GM12801 (cell line): ENCODE measurements around the gene NUCB2.

Experiments used
- TF ChIP-seq, protein P1 (sequence below): IDR thresholded peaks from one replicate; pipeline ENCODE4 v1.5.1; 2011; ENCODE audit warnings: control low read depth; ENCODE audit not compliant: insufficient read length; ENCODE audit errors: extremely low read depth

Gene NUCB2

DNA sequence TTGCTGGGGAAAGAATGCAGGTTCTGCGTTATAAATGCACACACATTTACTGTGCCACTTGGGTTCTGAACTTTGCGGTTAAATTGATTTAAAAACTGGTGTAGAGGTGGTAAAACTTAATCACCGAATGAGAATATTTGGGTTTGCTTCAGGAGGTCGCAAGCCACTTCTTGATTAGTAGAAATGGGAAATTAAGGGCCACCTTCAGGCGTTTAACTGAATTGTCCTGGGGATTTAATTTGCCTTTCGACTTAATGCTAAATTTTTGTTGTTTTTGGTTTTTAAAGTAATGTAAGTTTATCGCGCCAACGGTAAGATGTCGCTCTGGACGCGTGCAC is 74.6 kb downstream of the NUCB2 start:
- TF ChIP-seq, protein P1, sequence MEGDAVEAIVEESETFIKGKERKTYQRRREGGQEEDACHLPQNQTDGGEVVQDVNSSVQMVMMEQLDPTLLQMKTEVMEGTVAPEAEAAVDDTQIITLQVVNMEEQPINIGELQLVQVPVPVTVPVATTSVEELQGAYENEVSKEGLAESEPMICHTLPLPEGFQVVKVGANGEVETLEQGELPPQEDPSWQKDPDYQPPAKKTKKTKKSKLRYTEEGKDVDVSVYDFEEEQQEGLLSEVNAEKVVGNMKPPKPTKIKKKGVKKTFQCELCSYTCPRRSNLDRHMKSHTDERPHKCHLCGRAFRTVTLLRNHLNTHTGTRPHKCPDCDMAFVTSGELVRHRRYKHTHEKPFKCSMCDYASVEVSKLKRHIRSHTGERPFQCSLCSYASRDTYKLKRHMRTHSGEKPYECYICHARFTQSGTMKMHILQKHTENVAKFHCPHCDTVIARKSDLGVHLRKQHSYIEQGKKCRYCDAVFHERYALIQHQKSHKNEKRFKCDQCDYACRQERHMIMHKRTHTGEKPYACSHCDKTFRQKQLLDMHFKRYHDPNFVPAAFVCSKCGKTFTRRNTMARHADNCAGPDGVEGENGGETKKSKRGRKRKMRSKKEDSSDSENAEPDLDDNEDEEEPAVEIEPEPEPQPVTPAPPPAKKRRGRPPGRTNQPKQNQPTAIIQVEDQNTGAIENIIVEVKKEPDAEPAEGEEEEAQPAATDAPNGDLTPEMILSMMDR: no peak

DNA sequence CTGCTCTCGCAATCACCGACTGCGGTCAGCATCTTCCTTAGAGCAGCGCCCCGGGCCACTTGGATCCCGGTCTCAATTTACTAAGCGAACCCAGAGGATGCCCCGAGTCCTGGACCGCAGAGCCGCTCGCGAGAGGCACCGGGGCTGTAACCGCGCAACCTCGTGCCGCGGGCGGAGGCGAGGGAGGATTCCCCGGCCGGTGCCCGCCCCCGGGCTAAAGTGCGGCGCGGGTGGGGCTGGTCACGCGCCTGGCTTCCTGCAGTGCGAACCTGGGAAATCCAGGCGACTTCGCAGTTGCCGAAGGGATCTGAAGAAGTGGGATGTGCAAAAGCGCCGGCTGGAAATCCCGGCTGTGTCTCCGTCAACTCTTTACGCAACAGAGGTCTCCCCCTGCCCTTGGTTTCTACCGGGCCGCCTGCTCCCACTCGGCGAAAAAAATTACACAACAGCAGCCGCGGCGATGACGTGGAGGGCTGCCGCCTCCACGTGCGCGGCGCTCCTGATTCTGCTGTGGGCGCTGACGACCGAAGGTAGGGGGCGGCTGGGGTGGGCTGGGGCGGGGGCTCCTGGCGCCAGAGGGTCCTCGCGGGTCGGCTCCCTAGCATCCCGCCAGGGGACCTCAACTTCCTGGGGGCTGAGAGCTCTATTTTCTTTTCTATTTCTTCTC is 75.1 kb downstream of the NUCB2 start, which contains the start of gene NCR3LG1:
TSS of gene NCR3LG1 (plus strand) at position 291 of the 667 bp plus-strand sequence. CDS start at position 461, 170 bp downstream.
- TF ChIP-seq, protein P1: no peak

DNA sequence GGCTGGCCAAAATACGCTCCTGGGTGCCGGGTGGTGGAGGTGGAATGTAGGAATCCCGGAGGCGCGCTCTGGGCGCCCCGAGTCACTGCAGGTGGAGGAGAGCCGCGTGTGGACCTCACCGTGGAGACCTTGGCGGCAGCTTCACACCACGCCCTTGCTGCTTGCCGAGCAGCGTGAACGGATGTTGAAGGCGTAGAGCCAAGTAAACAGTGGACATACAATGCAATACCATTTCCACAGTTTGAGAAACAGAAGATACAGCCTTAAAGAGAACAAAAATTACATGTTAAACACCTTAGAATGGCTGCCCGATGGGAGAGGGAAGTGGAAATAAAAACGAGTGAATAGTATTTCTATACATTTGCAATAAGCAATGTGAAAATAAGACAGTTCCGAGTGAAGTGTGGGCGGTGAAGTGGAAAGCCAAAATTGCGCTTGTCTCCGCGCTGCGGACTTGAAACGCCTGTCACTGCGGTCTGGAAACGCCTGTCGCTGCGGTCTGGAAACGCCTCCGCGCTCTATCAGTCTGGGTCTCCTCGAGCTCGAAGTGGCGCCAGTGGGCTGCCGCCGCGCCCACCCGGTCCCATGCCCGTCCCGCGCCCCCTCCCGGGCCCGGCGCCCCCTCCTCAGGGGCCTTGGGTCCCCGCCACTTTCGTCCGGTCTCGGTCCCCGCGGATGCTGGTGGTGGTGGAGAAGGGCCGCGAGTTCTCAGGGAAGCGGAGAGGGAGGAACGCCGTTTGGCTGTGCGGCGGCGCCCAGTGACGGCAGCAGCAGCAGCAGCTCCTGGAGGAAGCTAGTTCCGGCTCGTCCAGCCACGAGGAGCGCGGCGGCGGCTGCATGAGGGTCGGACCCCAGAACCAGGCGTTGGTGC is 76.6 kb downstream of the NUCB2 start:
- TF ChIP-seq, protein P1: no peak

DNA sequence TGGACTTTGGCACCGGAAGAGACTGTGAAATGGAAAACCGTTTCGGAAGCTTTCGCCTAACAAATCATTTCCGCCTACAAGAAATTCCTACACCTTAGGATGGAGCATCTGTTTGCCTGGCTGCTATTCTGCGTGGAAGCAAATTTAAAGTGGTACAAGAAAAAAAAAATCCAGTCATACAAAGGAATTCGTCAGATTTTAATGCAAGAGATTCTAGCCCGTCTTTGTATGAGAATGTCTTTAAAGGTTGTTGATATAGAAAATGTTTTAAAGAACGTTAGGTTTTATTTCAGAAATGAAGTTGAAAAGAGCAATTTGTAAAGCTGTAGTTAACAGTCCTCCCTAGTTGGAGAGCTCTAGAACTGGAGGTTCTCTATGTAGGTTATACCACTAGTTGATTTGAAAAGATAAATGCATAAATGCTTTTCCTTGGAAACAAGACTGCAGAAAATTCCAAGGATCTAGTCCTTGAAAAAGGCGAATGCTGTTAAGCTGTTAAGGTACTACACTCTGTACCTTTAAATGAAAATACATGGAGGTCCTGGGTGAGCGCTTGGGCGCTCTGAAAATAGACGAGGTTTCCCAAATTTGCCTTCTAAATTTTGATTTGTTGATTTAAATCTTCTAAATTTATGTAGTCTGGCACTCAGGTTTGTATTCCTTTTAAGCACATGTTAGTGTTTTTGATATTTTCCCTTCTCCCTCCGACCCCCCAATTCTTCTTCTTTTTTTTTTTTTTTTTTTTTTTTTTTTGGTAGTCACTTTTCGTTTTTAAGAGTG is 77.5 kb downstream of the NUCB2 start:
- TF ChIP-seq, protein P1: no peak

DNA sequence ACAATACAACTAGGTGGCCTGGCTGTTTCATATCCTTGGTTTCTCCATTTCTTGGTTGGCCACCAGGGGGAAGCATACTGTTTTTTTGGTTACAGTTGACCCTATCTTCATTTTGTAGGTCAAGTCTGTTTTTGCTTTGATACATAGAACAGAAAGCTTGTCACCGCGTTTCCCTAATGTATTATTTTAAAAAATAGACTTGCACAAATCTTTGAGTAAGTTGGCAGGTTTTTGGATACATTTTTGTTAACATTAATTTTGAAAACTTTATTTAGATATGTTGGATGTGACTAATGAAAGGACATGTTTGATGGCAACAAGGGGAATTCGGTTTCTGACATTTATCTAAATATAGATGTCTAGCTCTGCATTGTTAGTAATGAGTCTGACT is 78.1 kb downstream of the NUCB2 start:
- TF ChIP-seq, protein P1: no peak

DNA sequence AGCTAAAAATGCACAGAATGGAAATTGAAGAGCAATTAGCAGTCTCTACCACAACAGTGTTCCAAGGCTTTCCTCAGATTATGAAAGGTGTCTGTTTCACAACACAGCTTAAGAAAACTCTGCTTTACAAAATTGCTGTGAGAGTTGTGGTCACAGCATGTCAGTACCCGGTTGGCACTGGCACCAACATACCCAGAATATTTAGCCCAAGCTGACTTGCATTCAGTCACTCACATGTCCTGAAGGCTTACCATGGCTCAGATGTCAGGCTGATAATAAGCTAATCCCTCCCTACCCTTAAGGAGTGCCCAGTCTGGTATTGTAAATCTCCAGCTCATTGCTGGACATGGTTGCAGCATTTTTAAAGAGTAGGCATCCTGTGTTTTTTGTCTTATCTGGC is 90.0 kb downstream of the NUCB2 start:
- TF ChIP-seq, protein P1: no peak

DNA sequence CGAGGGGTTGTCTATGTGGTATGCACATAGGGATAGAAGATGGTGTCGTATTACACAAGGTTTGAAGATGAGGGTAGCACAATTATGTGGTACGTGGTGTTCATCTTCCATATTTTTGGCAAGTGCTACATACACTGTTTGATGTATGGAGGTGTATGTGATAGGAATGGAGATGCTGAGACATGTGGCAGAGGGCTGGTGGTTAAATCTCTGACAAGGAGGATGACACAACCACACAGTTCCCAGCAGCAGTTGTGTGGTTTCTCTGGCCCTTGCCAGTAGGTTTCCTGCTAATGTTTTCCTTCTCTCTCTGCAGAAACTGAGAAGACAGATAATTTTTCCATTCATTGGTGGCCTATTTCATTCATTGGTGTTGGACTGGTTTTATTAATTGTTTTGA is 92.0 kb downstream of the NUCB2 start:
- TF ChIP-seq, protein P1: no peak
